GM10266 (cell line): ENCODE measurements around the gene ITGA8.

ENCODE experiments used
- DNase-seq: peaks from one replicate; pipeline ENCODE4 v3.0.0; 2012; ENCODE audit errors: extremely low spot score
- TF ChIP-seq, protein P1 (sequence below): IDR thresholded peaks from 2 replicates; pipeline ENCODE4 v1.5.1; 2012; ENCODE audit warnings: mild to moderate bottlenecking, low read depth; ENCODE audit not compliant: control insufficient read depth, insufficient read depth; ENCODE audit errors: missing control alignments

The ITGA8 gene

DNA sequence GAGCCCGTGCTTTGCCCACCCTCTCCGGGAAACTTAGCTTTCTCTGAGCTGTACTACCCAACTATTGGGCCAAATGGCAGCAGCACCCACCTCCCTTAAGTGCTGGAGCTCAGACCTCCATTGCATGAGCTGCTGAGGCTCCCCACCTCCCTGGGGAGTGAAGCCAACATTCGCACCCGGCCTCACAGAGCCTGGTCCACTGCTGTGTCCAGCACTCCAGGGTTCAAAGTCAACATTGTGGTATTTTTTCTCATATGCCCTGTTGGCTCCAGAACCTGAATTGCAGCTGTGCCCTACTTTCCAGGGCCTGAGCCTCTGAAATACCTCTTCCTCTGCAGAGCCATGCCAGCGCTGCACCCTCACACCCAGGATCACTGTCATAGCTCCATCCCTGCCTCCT, 29.7 kb downstream of the ITGA8 start:
- TF ChIP-seq, protein P1, sequence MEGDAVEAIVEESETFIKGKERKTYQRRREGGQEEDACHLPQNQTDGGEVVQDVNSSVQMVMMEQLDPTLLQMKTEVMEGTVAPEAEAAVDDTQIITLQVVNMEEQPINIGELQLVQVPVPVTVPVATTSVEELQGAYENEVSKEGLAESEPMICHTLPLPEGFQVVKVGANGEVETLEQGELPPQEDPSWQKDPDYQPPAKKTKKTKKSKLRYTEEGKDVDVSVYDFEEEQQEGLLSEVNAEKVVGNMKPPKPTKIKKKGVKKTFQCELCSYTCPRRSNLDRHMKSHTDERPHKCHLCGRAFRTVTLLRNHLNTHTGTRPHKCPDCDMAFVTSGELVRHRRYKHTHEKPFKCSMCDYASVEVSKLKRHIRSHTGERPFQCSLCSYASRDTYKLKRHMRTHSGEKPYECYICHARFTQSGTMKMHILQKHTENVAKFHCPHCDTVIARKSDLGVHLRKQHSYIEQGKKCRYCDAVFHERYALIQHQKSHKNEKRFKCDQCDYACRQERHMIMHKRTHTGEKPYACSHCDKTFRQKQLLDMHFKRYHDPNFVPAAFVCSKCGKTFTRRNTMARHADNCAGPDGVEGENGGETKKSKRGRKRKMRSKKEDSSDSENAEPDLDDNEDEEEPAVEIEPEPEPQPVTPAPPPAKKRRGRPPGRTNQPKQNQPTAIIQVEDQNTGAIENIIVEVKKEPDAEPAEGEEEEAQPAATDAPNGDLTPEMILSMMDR = no peak
- DNase-seq = no peak

DNA sequence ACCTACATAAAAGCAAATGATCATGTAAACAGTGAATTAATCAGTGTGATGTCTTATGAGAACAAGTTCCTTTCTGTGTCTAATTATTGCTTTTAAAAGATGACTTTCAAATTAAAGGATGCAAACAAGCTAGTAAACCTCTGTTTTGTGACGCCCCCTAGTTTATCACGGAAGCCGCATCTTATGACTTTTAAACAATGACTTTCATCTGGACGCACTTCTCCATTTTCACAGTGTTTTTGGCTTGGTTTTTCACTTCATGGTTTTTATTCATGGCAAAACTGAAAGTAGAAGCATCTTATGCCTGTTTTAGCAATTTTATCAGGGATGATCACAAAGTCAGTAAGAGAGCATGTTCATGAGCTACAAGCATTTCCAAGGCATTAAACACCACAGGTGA, 35.0 kb downstream of the ITGA8 start:
- TF ChIP-seq, protein P1 = no peak
- no peak for DNase-seq

DNA sequence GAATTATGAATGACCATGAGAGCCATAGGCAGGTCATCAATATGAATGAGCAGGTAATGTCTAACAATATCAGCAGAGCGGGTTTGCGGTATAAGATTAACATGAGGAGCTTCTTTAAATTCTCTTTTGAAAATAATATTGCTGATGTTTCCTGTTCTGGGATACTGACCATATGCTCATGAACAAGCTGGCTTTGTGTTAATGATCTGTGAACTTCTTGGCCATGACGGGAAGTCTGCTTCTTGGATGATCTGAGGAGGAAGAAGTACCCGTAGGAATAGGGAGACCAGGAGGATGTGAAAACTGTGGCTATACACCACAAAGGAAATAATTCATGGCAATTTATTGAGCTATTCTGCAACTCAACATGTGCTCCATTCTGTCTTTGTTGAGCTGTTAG, 38.6 kb downstream of the ITGA8 start:
- DNase-seq = no peak
- TF ChIP-seq, protein P1 = no peak

DNA sequence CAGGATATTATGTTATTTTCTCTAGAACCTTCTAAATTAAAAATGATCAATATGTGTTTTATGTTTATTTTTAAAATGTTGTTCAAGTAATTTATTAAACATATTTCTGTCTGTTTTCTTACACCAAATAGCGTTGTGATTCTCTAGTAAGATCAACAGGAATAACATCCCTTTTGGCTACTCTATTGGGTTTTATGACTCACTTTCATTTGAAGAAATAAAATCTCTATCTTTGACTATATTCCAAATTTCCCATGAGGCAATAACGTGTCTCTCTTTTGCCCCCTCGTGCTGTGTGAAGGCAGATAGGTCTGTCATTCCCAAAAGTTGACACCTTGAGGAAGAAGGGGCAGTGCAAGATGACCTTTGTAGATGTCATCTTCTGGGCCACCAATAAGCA, 40.9 kb downstream of the ITGA8 start:
- no peak for DNase-seq
- TF ChIP-seq, protein P1 = no peak

DNA sequence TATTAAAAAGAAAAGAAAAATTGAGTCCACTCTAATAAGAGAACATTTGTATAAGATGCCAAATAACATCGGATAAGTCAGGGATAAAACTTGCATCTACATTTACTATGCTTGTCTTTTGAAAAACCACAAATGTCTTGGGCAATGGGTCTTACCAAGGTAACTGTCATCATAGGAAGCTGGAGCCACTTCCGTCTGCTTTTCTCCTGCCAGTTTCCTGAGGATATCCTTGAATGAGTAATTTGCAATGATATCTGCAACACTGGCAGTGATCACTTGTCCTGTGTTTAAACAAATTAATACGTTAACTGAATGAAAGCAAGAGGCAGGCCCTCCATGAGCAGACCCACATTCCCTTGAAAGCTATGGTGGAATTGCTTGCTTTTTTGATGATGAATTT, 47.3 kb downstream of the ITGA8 start:
- TF ChIP-seq, protein P1 = no peak
- no peak for DNase-seq

DNA sequence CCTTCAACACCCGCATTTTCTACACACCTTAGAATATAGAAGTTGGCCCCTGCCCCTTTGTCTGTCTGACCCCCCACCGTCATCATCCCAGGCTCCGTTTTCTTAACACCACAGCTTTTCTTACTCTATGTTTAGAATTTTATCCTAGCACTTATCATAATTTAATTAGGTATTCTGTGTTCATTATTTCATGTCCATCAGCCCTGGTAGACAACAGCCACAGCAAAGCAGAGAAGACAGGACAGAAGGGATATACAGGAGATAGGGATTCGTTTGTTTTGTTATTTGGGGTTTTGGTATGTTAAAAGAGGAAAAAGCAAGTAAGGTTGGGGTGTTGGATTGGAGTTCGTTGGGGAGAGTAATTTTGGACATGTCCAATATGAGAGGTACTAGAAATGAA, 48.8 kb downstream of the ITGA8 start:
- TF ChIP-seq, protein P1 = no peak
- no peak for DNase-seq

DNA sequence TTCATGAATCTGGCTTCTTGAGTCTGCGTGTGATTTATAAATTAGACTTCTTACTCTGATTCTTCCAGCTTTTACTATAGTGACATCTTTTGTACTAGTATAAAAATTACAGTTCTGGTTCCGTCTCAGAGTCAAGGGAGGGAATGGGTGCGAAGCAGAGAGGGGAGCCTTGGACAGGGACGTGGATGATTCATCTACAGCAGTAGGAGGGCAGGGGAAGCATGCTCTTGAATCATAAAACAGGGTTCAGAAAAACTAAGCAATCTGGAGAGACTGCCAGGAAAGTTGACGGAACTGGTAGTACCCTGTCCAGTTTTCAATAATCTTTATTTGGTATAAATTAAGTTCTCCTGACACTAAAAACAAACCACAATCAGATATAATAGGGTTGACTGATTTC, 58.1 kb downstream of the ITGA8 start:
- TF ChIP-seq, protein P1 = no peak
- DNase-seq = no peak
